Panc1 (cell line): ENCODE measurements around the gene JADE1.

Source experiments
- CTCF ChIP-seq: fragments of 450-650 bp; IDR thresholded peaks from 2 replicates; pipeline ENCODE4 v1.5.1; 2017; ENCODE audit warnings: mild to moderate bottlenecking
- POLR2AphosphoS5 ChIP-seq: IDR thresholded peaks from 2 replicates; pipeline ENCODE4 v1.6.1; 2012; ENCODE audit warnings: mild to moderate bottlenecking, low read depth, low read length, moderate library complexity
- REST ChIP-seq, 2 experiments: IDR thresholded peaks; 2 replicates each; pipeline ENCODE4 v1.6.1; 2011 to 2012; ENCODE audit warnings: low read depth in 2 of 2, control low read depth in 1 of 2, low read length in 1 of 2, mild to moderate bottlenecking in 1 of 2, moderate library complexity in 1 of 2; ENCODE audit not compliant: insufficient read depth in 1 of 2
- SIN3A ChIP-seq: IDR thresholded peaks from 2 replicates; pipeline ENCODE4 v1.6.1; 2012; ENCODE audit warnings: low read depth, mild to moderate bottlenecking, low read length, moderate library complexity, borderline replicate concordance; ENCODE audit not compliant: insufficient read depth
- TCF7L2 ChIP-seq: IDR thresholded peaks from 2 replicates; pipeline ENCODE4 v1.6.1; 2011; ENCODE audit warnings: mild to moderate bottlenecking, low read depth, low read length, inconsistent platforms

- TF ChIP-seq CTCF (no peak), REST (IDR thresholded peaks at IDR 0.05; ENCODE audit: insufficient read depth in 1 of 2, low read depth in 2 of 2, low read length in 1 of 2) (no peak), POLR2AphosphoS5 (no peak), TCF7L2 (no peak), SIN3A (no peak)
Measured at GRCh38 chr4:128827296-128827695, 17.8 kb downstream of the JADE1 start.
